ENCODE data around the gene GET4.

- no peak for TF ChIP-seq CTCF (IDR thresholded peaks at IDR 0.05; ENCODE audit: low read length)
- TF ChIP-seq EZH2 (IDR thresholded peaks at IDR 0.05; ENCODE audit: borderline replicate concordance, low read length), result no peak
These were observed 58.3 kb downstream of the GET4 start for GRCh38 chr7:934469-935163.

Measured in OCI-LY1 (cell line).